ENCODE results near the gene NBPF26.
A peak's percentile ranks its signal among the peaks of the same experiment; 100 is the strongest.
"Not testable (repeated sequence)": the region's sequence is repeated elsewhere in the genome, so short reads cannot be mapped to it uniquely, and the experiment has no call there.

The NBPF26 gene

GRCh38 chr1:120723715-120724402 lies at the start of gene NBPF26:
NBPF26 (plus strand) TSS chr1:120723945.
- DNase-seq (ENCODE audit: low read depth in 1 of 2, low spot score in 1 of 2) = peak; percentile 47 to 63

- not testable (repeated sequence) for DNase-seq (ENCODE audit: low read depth in 1 of 2, low spot score in 1 of 2)
Measured at GRCh38 chr1:120680106-120680819, 43.5 kb upstream of the NBPF26 start.

GRCh38 chr1:120680938-120681337 lies 42.8 kb upstream of the NBPF26 start:
- not testable (repeated sequence) for DNase-seq (ENCODE audit: low read depth in 1 of 2, low spot score in 1 of 2)

- DNase-seq (ENCODE audit: low read depth in 1 of 2, low spot score in 1 of 2) = not testable (repeated sequence)
Measured at GRCh38 chr1:120684397-120684796, 39.3 kb upstream of the NBPF26 start.

- DNase-seq (ENCODE audit: low read depth in 1 of 2, low spot score in 1 of 2) = not testable (repeated sequence)
Measured at GRCh38 chr1:120685622-120686021, 38.1 kb upstream of the NBPF26 start.

GRCh38 chr1:120687250-120687649 lies 36.5 kb upstream of the NBPF26 start:
- not testable (repeated sequence) for DNase-seq (ENCODE audit: low read depth in 1 of 2, low spot score in 1 of 2)

- not testable (repeated sequence) for DNase-seq (ENCODE audit: low read depth in 1 of 2, low spot score in 1 of 2)
Measured at GRCh38 chr1:120700807-120701562, 22.8 kb upstream of the NBPF26 start.

GRCh38 chr1:120723358-120723714 lies 409 bp upstream of the NBPF26 start:
- DNase-seq (ENCODE audit: low read depth in 1 of 2, low spot score in 1 of 2) = not testable (repeated sequence)

GRCh38 chr1:120724507-120724906 lies 762 bp downstream of the NBPF26 start:
- not testable (repeated sequence) for DNase-seq (ENCODE audit: low read depth in 1 of 2, low spot score in 1 of 2)

- DNase-seq (ENCODE audit: low read depth in 1 of 2, low spot score in 1 of 2) = not testable (repeated sequence)
Measured at GRCh38 chr1:120728811-120729210, 5.1 kb downstream of the NBPF26 start.

GRCh38 chr1:120769090-120769489 lies 45.3 kb downstream of the NBPF26 start:
- DNase-seq (ENCODE audit: low read depth in 1 of 2, low spot score in 1 of 2) = not testable (repeated sequence)

- DNase-seq (ENCODE audit: low read depth in 1 of 2, low spot score in 1 of 2) = not testable (repeated sequence)
Measured at GRCh38 chr1:120805452-120805851, 81.7 kb downstream of the NBPF26 start.

GRCh38 chr1:120811822-120812221 lies 88.1 kb downstream of the NBPF26 start:
- peak; percentile 1 to 7 for DNase-seq (ENCODE audit: low read depth in 1 of 2, low spot score in 1 of 2)

- not testable (repeated sequence) for DNase-seq (ENCODE audit: low read depth in 1 of 2, low spot score in 1 of 2)
Measured at GRCh38 chr1:120825051-120825450, 101.3 kb downstream of the NBPF26 start.

- DNase-seq (ENCODE audit: low read depth in 1 of 2, low spot score in 1 of 2) = not testable (repeated sequence)
Measured at GRCh38 chr1:120826623-120827022, 102.9 kb downstream of the NBPF26 start.

- DNase-seq (ENCODE audit: low read depth in 1 of 2, low spot score in 1 of 2) = peak; percentile 56 to 69
Measured at GRCh38 chr1:120844186-120844944, 120.6 kb downstream of the NBPF26 start.

GRCh38 chr1:120844945-120845330 lies 121.2 kb downstream of the NBPF26 start:
- not testable (repeated sequence) for DNase-seq (ENCODE audit: low read depth in 1 of 2, low spot score in 1 of 2)

GRCh38 chr1:120849400-120850286 lies 125.9 kb downstream of the NBPF26 start:
- DNase-seq (ENCODE audit: low read depth in 1 of 2, low spot score in 1 of 2) = not testable (repeated sequence)

- not testable (repeated sequence) for DNase-seq (ENCODE audit: low read depth in 1 of 2, low spot score in 1 of 2)
Measured at GRCh38 chr1:120850287-120850536, 126.5 kb downstream of the NBPF26 start.
